Mesodermal cell (in vitro differentiated cells): ENCODE results near the gene ELOVL3. TPM values are rescaled to one million over a fixed set of nuclear protein-coding genes. Genes with fewer than 3 reads are reported as not detected.
"Not testable (repeated sequence)": the region's sequence is repeated elsewhere in the genome, so short reads cannot be mapped to it uniquely, and the experiment has no call there.

ENCODE experiments used
- H3K27ac ChIP-seq: 2 replicates; pipeline ENCODE4 v1.7.0; 2013; ENCODE audit warnings: mild to moderate bottlenecking, low read depth, low read length, moderate library complexity; ENCODE audit not compliant: severe bottlenecking
- H3K36me3 ChIP-seq: 2 replicates; pipeline ENCODE4 v1.7.1; 2013; ENCODE audit warnings: mild to moderate bottlenecking, low read length, moderate library complexity; ENCODE audit not compliant: control insufficient read depth, insufficient read depth
- H3K4me1 ChIP-seq: one replicate; pipeline ENCODE4 v1.7.1; 2013; ENCODE audit warnings: mild to moderate bottlenecking, low read length; ENCODE audit not compliant: insufficient read depth, control insufficient read depth, poor library complexity, severe bottlenecking
- H3K4me3 ChIP-seq: 2 replicates; pipeline ENCODE4 v1.7.0; 2013; ENCODE audit warnings: low read length, control low read depth, mild to moderate bottlenecking; ENCODE audit not compliant: insufficient read depth, poor library complexity, severe bottlenecking; ENCODE audit errors: extremely low read depth
- H3K9me3 ChIP-seq: 2 replicates; pipeline ENCODE4 v1.7.1; 2013; ENCODE audit warnings: mild to moderate bottlenecking, low read length, moderate library complexity; ENCODE audit not compliant: control insufficient read depth
- WGBS, 2 experiments: methylation state at CpG; one replicate each; pipeline ENCODE4 v1.1.5; 2013; ENCODE audit warnings: missing lambda C conversion rate in 2 of 2; ENCODE audit not compliant: insufficient coverage in 2 of 2; 5-methylcytosine and 5-hydroxymethylcytosine counted together
- polyA plus RNA-seq, 2 experiments: library from polyadenylated mRNA; stranded (reverse); fragments of 50-300 nt; gene quantifications; one replicate each; pipeline ENCODE4 v1.2.3, GENCODE V29; 2013

The ELOVL3 gene
- 0.70 TPM for polyA plus RNA-seq (2013, experiment 1 of 2)
- polyA plus RNA-seq (2013, experiment 2 of 2) = 0.30 TPM

- H3K9me3 ChIP-seq = no peaks in the 10 kb centered on the region
- no peak within 1 kb of the TSS for H3K4me3 ChIP-seq
- peaks cover 12% of the 10 kb centered on the region for H3K4me1 ChIP-seq
- H3K27ac ChIP-seq = peak within 1 kb of the TSS; percentile 57
- WGBS, 2 experiments = 8 to 9% methylated on average over 47 of the region's 47 CpGs
- no peaks in the 10 kb centered on the region for H3K36me3 ChIP-seq
Measured at GRCh38 chr10:102225646-102226541, at the start of gene ELOVL3. Gene ELOVL3, plus strand, starts transcription at chr10:102226299. Its CDS starts 250 bp downstream, at chr10:102226549.

- H3K27ac ChIP-seq = no peak overlapping the region
- H3K36me3 ChIP-seq = no peaks in the 10 kb centered on the region
- peaks cover 15% of the 10 kb centered on the region for H3K9me3 ChIP-seq
- WGBS, 2 experiments = 89 to 100% methylated on average over 1 of the region's 2 CpGs
- H3K4me3 ChIP-seq = no peak overlapping the region
- H3K4me1 ChIP-seq = no peaks in the 10 kb centered on the region
Measured at GRCh38 chr10:102184606-102185005, 41.5 kb upstream of the ELOVL3 start.

- Histone ChIP-seq H3K4me1 (no peaks in the 10 kb centered on the region), H3K36me3 (no peaks in the 10 kb centered on the region), H3K27ac (no peak overlapping the region), H3K9me3 (peaks cover 19% of the 10 kb centered on the region), H3K4me3 (no peak overlapping the region)
- WGBS, 2 experiments = 56 to 67% methylated on average over 1 to 2 of the region's 2 CpGs
Measured at GRCh38 chr10:102185272-102185671, 40.8 kb upstream of the ELOVL3 start.

- WGBS, 2 experiments = 71 to 86% methylated on average over 3 to 8 of the region's 15 CpGs
- Histone ChIP-seq H3K27ac (no peak overlapping the region), H3K4me1 (no peaks in the 10 kb centered on the region), H3K4me3 (no peak overlapping the region), H3K36me3 (no peaks in the 10 kb centered on the region), H3K9me3 (peaks cover 19% of the 10 kb centered on the region)
Measured at GRCh38 chr10:102185811-102186527, 40.1 kb upstream of the ELOVL3 start.

- no peaks in the 10 kb centered on the region for H3K36me3 ChIP-seq
- 59 to 71% methylated on average over 2 to 3 of the region's 3 CpGs for WGBS, 2 experiments
- peaks cover 31% of the 10 kb centered on the region for H3K9me3 ChIP-seq
- H3K27ac ChIP-seq = no peak overlapping the region
- no peaks in the 10 kb centered on the region for H3K4me1 ChIP-seq
- H3K4me3 ChIP-seq = no peak overlapping the region
Measured at GRCh38 chr10:102188298-102188940, 37.7 kb upstream of the ELOVL3 start.

- H3K27ac ChIP-seq, H3K36me3 ChIP-seq, H3K4me1 ChIP-seq, H3K4me3 ChIP-seq: not testable (repeated sequence)
- peaks cover 31% of the 10 kb centered on the region for H3K9me3 ChIP-seq
- 84 to 86% methylated on average over 4 to 5 of the region's 7 CpGs for WGBS, 2 experiments
Measured at GRCh38 chr10:102188941-102189898, 36.9 kb upstream of the ELOVL3 start.

GRCh38 chr10:102191956-102192355 is 34.1 kb upstream of the ELOVL3 start:
- WGBS, 2 experiments = 79 to 80% methylated on average over 3 to 6 of the region's 7 CpGs
- H3K36me3 ChIP-seq = no peaks in the 10 kb centered on the region
- peaks cover 16% of the 10 kb centered on the region for H3K9me3 ChIP-seq
- no peak overlapping the region for H3K27ac ChIP-seq
- H3K4me1 ChIP-seq = no peaks in the 10 kb centered on the region
- H3K4me3 ChIP-seq = no peak overlapping the region

- H3K27ac ChIP-seq = no peak overlapping the region
- no peak overlapping the region for H3K4me3 ChIP-seq
- 63 to 68% methylated on average over 3 to 4 of the region's 6 CpGs for WGBS, 2 experiments
Measured at GRCh38 chr10:102195296-102195870, 30.7 kb upstream of the ELOVL3 start.

GRCh38 chr10:102196893-102197292 is 29.2 kb upstream of the ELOVL3 start:
- H3K36me3 ChIP-seq = no peaks in the 10 kb centered on the region
- 88 to 100% methylated on average over 1 of the region's 2 CpGs for WGBS, 2 experiments
- no peak overlapping the region for H3K27ac ChIP-seq
- no peaks in the 10 kb centered on the region for H3K4me1 ChIP-seq
- H3K9me3 ChIP-seq = peaks cover 8% of the 10 kb centered on the region
- H3K4me3 ChIP-seq = no peak overlapping the region

More at GRCh38 chr10:102195296-102195870, 30.7 kb upstream of the ELOVL3 start:
- no peaks in the 10 kb centered on the region for H3K4me1 ChIP-seq
- peaks cover 16% of the 10 kb centered on the region for H3K9me3 ChIP-seq
- H3K36me3 ChIP-seq = no peaks in the 10 kb centered on the region
